GM19395 (cell line): ENCODE measurements around the gene NSMF.

ENCODE experiments used
- ATAC-seq: cut with Tn5 transposase; IDR thresholded peaks from one replicate; pipeline ENCODE4 v1.9.1; 2021; ENCODE audit warnings: mild to moderate bottlenecking, moderate library complexity; ENCODE audit not compliant: unreplicated experiment

Gene NSMF

DNA sequence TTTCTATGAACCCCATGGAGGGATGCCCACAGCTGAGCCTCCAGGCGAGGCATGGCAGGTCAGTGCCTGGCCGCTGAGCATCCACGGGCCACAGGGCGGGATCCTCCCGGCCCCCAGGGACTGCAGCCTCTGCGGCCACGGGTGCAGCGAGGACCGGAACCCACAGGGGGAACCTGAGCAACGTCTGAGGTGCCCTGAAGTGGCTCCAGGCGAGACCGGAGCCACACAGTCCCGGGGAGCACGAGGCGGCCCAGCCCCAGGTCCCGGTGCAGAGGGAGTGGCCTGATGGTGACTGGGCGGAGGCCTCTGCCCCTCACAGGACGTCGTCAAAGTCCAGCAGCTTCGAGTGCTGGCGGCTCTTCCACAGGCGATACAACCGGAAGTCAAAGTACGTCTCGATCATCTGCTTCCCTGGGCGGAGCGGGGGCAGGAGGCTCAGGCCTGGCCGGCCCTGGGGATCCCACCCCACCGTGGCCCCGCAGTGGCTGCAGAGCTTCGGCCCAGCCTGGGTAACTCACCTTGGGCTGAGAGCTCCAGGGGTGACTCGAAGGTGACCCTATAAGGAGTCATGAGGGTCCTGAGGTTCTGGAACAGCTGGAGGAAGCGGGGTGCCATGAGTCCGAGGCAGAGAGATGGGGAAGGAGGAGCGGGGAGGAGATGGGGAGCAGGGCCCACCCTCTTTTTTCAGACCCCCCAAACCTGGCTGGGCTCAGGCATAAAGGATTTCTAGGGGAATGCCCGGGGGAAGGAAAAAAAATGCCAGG, 9.9 kb downstream of the NSMF start:
- ATAC-seq = no peak

DNA sequence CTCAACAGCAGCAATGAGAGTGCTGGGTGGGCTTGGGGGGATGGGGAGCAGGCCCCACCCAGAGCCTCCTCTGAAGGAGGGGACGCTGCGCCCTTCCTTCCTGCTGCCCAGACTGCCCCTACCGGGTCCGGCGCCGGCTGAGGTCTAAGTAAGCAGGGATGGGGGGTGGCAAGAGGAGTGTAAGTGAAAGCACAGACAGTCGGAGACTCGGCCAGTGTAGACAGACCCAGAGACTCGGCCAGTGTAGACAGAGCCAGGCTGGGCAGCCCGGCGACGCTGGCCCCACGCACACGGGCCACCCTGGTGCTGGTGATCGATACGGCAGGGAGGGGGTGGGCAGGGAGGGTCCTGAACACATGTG, 10.6 kb downstream of the NSMF start:
- ATAC-seq = no peak

DNA sequence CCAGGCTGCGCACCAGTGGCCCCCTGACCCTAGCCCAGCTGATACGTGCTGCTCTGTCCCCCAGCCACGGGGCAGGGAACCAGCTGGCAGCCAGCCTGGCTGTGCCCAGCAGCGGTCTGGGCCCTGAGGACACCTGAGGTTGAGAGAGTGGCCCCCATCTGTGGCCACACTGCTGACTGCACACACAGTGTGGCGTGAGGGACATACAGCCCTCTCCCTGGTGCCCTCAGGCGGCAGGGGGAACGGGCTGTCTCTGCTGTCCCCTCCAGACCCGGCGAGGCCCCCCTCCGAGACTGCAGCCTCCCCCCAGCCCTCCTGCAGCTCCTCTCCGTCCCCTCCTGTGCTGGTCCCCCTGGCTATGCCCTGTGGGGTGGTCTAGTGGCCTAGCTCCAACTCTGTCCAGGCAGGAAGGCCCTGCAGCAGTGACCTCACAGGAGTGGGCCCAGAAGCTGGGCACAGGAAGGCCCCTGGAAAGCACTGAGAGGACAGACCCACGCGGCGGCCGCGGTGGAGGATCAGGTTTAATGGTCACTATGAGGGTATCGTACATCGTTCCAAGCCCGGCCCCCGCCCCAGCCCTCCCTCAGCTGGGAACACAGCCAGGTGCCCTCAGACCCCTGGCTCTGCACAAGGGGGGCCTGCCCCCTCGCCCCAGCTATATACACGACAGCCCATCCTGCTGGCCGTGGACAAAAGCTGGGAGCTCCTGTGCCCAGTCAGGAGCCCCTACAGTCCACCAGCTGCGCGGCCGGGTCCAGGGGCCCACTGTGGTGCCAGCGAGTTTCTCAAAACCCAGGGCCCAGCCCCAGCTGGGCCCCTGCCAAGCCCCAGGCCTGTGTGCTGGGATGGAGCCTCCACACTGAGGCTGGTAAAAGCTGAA, 11.2 kb downstream of the NSMF start:
- ATAC-seq = no peak

DNA sequence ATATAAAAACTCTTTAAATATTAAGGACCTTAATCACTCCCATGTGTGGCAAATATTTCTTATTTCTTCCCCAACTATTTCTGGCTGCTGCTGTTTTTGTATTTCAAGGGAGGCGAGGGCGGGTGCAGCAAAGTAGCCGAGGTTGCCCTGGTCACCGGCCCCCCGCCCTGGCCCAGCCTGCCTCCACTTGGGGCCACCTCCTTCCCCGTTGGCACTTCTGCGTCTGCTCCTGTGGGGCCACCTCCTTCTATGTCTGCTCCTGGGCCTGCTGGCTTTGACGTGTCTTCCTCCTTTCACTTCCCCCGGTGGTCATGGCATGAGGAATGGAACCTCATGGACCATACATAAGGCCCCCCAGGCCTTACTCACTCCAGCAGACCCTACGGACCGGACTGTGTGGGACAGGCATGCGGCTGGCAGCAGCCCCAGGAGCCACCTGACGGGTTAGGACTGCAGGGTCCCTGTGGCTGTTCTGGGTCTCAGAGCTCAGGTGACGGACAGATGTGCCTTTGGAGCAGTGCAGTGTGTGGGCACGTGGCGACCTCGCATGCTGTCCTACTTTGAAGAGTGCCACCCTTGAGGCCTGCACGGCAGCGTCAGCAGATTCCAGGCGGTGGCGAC, 12.2 kb downstream of the NSMF start:
- ATAC-seq = no peak

DNA sequence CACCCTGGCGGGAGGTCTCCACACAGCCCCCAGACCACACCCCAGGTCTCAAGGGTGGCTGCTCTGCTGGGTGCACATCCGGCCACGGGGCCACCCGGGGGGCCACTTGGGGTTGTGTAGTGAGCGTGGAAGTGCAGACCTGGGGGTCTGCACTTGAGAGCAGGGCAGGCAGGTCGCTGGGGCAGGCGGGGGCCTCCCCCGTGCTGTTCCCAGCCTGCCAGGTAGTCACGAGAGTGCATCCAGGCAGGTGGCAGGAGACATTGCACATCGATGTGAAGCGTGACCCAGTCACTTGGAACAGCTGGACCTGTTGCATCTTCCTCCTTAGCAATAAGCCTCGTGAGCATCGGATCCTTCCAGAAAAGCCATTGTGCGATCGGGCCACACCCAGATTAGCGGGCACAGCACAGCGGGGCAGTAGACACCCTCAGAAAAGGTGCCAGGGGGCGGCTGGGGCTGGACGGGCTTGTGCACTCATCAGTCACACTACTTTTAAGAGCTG, 13.2 kb downstream of the NSMF start:
- no peak for ATAC-seq

DNA sequence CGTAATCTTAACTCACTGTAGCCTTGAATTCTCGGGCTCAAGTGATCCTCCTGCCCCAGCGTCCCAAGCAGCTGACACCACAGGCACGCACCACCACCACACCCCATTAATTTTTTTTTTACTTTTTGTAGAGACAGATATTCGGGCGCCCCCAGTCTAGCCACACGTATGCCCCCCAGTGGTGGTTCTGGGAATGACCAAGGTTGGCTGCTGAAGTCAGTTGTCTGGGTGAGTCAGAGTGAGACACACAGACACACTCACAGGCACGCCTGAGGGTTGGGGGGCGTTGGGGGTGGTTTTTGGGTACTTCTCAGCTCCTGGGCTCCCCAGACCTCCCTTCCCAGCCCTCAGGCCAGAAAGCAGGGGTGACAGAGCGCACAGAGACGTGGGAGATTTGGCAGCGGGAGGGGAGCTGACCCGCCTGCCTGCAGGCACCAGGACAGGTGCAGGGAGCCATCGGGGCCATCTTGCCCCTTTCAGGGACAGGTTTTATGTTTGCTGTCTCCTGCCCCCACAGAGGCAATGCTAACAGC, 13.8 kb downstream of the NSMF start:
- ATAC-seq = peak; percentile 76

DNA sequence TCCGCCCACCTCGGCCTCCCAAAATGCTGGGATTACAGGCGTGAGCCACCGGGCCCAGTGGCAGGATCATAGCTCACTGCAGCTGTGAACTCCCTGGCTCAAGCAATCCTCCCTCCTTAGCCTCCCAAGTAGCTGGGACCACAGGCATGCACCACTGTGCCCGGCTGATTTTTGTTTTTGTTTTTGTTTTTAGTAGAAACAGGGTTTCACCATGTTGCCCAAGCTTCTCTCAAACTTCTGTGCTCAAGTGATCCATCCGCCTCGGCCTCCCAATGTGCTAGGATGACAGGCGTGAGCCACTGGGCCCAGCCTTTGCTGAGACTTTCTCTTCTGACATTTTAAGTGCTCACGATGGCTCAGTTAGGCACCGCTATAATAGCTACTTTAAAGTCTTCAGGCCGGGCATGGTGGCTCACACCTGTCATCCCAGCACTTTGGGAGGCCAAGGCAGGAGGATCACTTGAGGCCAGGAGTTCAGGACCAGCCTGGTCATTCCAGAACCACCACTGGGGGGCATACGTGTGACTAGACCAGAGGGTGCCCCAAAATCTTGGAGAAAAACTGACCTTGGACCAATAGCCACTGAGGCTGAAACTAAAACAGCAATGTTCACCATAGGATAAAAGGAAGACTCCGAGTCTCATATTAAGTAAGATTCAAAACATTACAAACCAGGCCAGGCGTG, 14.9 kb downstream of the NSMF start:
- ATAC-seq = no peak

DNA sequence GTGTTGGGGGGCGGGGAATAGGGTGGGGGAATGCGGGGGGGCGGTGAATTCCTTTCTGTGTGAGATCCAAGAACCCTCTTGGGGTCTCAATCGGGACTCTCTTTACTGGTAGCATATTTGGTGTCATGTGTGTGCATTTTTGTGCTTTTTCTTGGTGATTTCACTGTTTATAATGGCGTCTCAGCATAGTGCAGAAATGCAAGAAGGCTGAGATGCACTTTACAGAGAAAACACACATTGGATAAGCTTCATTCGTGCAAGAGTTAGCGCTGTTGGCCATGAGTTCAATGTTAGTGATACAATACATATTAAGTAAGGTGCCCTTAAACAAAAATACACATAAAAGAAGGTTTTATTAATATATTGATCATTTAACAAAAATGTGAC, 17.2 kb downstream of the NSMF start:
- ATAC-seq = no peak

DNA sequence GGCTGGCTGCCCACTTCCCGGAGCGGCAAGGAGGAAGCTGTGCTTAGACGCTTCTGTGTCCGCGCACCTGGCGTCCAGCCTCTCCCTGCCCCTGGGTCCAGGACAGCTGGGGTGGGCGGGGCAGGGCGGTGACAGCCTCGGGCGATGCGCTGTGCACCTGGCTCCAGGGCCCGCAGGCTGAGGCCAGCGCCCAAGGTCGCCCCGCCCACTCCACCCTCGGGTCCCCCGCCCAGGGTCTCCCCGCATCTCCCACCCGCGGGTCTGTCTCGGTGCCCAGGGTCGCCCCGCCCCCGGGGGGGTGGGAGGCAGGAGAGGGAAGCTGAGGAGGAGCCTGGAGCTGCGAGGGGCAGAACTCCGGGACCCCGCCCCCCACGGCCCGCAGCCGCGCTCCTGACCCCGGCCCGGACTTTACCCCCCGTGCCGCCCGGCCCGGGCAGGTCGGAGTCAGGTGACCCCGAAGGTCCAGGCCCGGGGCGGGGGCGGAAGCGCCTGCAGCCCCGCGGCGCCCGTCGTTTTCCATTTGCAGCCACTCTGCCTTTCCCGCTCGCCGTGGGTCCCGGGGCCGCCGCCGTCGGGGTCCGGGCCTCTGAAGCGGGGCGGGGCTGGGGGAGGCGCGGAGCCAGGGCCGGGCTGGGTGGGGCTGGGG, 17.7 kb downstream of the NSMF start, which contains the start of gene ENTPD8:
Gene ENTPD8 (minus strand): TSS at position 69 of the 646 bp plus-strand sequence. CDS start 3,072 bp downstream, outside the sequence.
- ATAC-seq = no peak

DNA sequence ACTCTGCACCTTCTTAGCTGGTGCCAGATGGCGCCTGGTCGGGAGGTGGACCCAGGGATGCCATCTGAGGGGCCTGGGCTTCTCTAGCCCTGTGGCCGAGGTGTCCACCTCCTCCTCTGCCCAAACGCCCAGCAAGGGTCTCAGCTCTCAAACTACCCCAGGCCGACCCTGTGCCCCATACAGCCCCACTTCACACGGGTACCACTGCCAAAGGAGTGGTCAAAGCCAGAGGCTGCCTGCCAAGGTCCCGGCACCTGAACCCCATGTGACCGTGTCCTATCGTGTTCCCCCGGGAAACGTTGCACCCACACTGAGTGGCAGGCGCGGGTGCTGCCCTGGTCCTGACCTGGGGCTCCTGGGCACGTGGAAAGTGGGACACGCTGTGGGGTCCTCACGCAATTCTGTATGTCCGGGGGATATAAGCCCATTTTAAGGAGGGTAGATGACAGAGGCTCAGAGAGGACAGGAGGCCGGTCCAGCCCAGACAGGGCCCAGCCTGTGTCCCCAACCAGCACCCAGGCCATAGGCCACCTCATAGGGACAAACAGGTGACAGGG, 19.9 kb downstream of the NSMF start:
- ATAC-seq = no peak

DNA sequence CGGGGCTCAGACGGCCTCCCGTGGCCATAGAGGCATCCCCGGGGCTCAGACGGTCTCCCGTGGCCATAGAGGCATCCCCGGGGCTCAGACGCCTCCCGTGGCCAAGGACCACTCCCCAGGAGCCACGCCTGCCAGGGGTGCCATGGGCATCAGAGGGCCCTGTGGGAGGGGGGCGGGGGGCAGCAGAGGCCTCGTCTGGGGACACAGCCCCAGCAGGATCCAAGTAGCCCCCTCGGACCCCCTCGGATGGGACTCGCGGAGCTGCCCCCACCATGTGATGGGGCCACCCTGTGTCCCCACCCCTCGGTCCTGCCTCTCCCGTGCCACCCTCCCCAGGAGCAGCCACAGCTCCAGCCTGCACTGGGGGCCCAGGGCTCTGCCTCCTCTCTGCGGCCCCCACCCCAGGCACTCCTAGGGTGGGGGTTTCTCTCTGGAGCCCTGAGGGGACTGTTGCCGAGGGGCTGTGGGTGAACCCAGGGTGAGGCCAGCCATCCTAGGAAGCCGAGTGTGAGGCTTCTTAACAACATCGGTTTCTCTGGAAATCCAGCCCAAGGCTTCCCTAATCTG, 20.5 kb downstream of the NSMF start:
- ATAC-seq = no peak

DNA sequence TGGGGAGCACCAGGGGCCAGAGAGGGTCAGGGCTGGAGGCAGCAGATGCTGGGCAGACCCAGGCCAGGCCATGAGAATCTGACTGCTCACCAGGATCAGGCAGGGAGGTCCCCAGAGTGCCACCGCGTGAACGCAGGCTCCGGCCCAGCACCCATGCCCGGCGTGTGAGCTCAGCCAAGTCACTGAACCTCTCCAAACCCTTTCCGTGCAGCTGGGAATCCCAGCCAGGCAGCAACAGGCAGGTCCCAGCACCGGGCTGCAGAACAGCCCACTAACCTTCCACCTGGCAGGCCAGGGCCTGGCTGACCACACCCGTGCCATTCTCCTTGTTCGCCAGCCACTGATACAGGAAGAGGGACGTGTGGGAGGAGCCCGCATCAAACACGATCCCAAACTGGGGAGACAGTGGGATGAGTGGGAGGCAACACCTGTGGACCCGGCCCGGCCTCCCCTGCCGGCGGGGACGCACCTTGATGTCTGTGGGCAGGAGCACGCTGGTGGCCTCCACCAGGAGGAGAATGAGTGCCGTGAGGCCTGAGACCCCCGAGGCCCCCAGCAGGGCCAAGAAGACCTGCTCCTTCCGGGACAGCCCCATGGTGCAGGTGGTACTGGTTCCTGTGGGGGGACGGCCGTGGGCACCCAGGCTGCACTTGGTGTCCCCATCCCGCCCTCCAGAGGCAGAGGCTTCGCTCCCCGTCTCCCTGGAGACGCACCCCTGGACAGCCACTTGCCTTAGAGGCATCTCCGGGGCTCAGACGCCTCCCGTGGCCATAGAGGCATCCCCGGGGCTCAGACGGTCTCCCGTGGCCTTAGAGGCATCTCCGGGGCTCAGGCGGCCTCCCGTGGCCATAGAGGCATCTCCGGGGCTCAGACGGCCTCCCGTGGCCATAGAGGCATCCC, 21.2 kb downstream of the NSMF start:
- ATAC-seq = no peak

DNA sequence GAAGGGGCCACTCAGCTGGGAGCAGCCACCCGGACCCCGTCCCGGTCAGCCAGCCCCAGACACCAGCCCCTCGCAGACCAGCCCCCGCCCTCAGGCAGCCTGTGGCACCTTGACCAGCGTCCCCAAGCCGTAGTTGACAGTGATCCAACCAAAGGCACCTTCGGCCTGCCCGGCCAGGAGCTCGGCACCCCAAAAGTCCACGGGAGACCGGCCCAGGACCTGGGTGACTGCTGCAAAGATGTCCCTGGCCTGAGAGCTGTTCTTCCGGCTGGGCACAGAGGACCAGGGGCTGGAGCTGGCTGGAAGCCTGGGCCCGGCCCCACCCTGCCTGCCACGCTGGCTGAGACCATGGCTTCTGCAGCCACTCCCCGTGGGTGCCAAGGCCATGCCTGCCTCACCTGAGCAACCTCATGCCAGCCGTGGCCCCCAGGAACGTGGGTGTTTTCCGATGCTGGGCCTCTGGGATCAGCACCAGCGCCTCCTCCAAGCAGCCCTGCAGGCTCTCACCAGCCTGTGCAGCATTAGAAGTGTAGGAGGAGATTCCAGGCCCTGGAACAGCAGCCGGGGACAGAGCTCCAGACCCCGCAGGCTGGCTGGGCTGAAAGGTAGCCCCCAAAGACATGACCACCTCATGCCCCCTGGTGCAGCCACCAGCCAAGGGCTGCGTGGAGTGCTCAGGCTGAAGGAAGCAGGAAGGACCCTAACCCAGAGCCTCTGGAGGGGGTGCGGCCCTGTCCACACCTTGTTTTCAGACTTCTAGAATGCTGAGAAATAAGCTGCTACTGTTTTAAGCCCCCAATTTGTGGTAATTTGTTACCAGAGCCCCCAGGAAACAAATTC, 22.2 kb downstream of the NSMF start:
- ATAC-seq = no peak

DNA sequence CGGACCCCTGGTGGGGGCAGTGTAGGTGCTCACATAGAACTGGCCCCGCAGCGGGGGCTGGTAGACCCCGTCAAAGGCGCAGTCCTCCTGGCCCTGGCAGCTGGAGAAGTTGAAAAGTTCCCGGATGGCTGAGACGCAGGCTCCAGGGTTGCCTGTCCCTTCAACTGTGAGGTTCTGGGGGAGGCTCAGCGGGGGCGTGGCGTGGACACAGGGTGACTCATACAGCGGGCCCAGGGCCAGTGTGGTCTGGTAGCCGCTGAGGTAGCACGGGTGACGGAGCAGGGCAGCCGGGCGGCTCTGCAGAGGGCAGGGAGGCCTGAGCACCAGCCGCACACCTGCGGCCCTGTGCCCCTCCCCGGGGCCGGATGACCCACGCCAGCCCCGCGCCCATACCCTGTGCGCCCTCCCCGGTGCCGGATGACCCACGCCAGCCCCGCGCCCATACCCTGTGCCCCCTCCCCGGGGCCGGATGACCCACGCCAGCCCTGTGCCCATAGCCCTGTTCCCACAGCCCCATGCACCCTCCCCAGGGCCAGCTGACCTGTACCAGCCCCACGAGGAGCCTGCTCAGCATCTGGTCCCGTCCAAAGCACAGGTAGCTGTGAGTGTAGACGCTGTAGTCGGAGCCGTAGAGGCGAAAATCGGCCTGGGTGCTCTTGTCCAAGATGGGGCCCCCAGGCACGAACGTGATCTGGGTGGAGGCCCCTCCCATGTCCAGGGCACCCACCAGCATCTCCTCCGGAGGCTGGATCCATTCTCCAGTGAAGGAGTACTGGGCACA, 23.0 kb downstream of the NSMF start:
- ATAC-seq = no peak

DNA sequence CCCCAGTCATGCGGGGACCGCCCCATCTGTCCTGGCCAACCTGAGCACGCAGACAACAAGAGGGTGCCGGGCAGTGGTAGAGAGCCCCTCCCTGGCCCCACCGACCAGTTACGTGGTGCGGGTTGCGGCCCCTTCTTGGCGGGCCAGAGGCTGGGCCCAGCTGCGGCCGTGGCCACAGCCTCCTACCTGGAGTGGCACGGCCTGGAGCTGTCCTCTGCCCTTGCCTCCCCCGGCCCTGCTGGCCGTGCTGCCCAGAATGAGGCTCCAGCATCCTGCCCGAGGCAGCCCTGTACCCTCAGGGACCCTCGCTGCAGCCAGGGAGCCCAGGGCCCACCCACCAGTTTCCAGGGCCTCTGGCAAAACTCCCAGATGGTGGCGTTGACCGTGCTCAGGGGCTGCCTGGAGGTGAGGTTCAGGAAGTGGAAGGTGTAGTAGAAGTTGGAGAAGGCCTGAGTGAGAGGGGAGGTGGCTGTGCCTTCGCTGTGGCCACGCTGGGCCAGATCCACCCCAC, 23.7 kb downstream of the NSMF start:
- no peak for ATAC-seq

DNA sequence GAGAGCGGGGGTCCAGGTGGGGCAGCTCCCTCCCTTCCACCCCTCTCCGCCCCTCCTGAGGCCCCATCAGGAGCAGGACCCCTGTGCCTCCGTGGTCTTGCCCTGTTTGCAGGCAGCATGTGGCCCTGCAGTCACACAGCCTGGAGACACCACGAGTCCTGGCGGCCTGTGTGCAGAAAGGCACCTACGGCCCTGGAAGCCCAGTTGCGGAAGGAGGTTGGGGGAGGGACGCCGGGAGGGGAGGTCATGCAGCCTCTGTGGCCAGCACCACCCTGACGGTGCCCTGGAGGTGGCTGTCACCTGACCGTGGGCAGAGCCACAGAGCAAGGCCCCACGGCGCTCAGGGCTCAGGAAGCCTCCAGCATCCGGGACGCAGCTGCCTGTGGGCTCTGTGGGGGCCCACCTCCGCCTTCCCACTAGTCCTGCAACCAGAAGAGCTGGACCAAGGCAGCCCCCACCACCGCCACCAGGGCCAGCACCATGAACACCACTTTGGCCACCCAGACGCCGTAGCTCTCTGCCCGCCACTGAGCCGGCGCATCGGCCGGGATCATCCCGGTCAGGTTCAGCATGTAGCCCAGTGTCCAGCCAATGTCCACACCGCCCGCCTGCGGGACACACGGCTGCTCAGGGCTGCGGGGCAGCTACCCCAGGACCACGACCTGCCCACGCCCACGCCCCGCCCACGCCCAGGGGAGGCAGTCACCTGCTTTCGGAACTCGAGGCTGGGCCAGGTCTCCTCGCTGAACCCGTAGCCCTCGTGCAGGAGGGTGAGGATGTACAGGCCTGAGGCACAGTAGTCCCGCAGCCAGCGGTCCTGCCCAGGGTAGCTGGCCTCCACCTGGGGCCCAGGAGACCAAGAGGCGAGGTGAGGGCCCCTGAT, 24.4 kb downstream of the NSMF start:
- ATAC-seq = no peak
